B cell (primary cell): ENCODE data around the gene MGAT5.

Source experiments
- CTCF ChIP-seq: fragments of 200-600 bp; IDR thresholded peaks from one replicate; pipeline ENCODE4 v1.8.0; 2022; ENCODE audit warnings: antibody characterized with exemption, mild to moderate bottlenecking
- EZH2 ChIP-seq: IDR thresholded peaks from 2 replicates; pipeline ENCODE4 v1.6.1; 2012; ENCODE audit warnings: borderline replicate concordance, low read depth, mild to moderate bottlenecking, moderate library complexity, low read length; ENCODE audit not compliant: insufficient read depth, poor library complexity, severe bottlenecking

- TF ChIP-seq CTCF (no peak), EZH2 (no peak)
These were observed 199.6 kb downstream of the MGAT5 start for GRCh38 chr2:134453476-134453875.
